HL-60 (cell line): ENCODE measurements around the gene MPV17L.

Experiments used
- POLR2AphosphoS5 ChIP-seq: IDR thresholded peaks from 2 replicates; pipeline ENCODE4 v1.6.1; 2012; ENCODE audit warnings: low read depth
- SPI1 ChIP-seq: IDR thresholded peaks from 2 replicates; pipeline ENCODE4 v1.6.1; 2012; ENCODE audit warnings: low read depth, mild to moderate bottlenecking, borderline replicate concordance
- TF ChIP-seq, protein P1 (sequence below): IDR thresholded peaks from one replicate; pipeline ENCODE4 v1.5.1; 2011; ENCODE audit warnings: low read length, control low read depth, inconsistent platforms; ENCODE audit not compliant: insufficient read depth
- TF ChIP-seq, protein P2 (sequence below): IDR thresholded peaks from 2 replicates; pipeline ENCODE4 v1.6.1; 2012; ENCODE audit warnings: low read depth; ENCODE audit not compliant: insufficient replicate concordance

DNA sequence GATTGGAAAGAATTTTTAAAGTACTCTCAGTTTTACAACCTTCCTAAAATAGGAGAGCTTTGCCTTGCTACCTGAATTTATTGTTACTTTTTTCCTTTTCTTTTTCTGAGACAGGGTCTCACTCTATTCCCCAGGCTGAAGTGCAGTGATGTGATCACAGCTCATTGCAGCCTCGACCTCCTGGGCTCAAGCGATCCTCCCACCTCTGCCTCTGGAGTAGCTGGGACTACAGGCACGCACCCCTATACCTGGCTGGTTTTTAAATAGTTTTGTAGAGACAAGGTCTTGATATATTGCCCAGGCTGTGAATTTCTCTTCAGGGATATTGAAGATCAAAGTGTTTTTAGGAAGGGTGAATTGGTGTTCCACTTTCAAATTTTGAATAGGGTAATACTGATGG lies 3.8 kb downstream of the MPV17L start:
- TF ChIP-seq, protein P1, sequence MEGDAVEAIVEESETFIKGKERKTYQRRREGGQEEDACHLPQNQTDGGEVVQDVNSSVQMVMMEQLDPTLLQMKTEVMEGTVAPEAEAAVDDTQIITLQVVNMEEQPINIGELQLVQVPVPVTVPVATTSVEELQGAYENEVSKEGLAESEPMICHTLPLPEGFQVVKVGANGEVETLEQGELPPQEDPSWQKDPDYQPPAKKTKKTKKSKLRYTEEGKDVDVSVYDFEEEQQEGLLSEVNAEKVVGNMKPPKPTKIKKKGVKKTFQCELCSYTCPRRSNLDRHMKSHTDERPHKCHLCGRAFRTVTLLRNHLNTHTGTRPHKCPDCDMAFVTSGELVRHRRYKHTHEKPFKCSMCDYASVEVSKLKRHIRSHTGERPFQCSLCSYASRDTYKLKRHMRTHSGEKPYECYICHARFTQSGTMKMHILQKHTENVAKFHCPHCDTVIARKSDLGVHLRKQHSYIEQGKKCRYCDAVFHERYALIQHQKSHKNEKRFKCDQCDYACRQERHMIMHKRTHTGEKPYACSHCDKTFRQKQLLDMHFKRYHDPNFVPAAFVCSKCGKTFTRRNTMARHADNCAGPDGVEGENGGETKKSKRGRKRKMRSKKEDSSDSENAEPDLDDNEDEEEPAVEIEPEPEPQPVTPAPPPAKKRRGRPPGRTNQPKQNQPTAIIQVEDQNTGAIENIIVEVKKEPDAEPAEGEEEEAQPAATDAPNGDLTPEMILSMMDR = no peak
- TF ChIP-seq, protein P2, sequence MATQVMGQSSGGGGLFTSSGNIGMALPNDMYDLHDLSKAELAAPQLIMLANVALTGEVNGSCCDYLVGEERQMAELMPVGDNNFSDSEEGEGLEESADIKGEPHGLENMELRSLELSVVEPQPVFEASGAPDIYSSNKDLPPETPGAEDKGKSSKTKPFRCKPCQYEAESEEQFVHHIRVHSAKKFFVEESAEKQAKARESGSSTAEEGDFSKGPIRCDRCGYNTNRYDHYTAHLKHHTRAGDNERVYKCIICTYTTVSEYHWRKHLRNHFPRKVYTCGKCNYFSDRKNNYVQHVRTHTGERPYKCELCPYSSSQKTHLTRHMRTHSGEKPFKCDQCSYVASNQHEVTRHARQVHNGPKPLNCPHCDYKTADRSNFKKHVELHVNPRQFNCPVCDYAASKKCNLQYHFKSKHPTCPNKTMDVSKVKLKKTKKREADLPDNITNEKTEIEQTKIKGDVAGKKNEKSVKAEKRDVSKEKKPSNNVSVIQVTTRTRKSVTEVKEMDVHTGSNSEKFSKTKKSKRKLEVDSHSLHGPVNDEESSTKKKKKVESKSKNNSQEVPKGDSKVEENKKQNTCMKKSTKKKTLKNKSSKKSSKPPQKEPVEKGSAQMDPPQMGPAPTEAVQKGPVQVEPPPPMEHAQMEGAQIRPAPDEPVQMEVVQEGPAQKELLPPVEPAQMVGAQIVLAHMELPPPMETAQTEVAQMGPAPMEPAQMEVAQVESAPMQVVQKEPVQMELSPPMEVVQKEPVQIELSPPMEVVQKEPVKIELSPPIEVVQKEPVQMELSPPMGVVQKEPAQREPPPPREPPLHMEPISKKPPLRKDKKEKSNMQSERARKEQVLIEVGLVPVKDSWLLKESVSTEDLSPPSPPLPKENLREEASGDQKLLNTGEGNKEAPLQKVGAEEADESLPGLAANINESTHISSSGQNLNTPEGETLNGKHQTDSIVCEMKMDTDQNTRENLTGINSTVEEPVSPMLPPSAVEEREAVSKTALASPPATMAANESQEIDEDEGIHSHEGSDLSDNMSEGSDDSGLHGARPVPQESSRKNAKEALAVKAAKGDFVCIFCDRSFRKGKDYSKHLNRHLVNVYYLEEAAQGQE = no peak
- no peak for TF ChIP-seq POLR2AphosphoS5
- no peak for TF ChIP-seq SPI1
